LNCaP clone FGC (cell line): ENCODE data around the gene ATP5PD.
"Not testable (repeated sequence)": the region's sequence is repeated elsewhere in the genome, so short reads cannot be mapped to it uniquely, and the experiment has no call there.

Experiments used
- DNase-seq: peaks from one replicate; pipeline ENCODE4 v3.0.0-alpha.2; 2011; ENCODE audit warnings: low read depth
- H3K4me3 ChIP-seq: 2 replicates; pipeline ENCODE4 v1.5.1; 2011; ENCODE audit warnings: mild to moderate bottlenecking, low read depth, low read length, control low read depth
- TF ChIP-seq, protein P1 (sequence below): IDR thresholded peaks from 2 replicates; pipeline ENCODE4 v1.5.1; 2012; ENCODE audit warnings: mild to moderate bottlenecking; ENCODE audit not compliant: control insufficient read depth, insufficient read depth; ENCODE audit errors: extremely low read depth

The ATP5PD gene

DNA sequence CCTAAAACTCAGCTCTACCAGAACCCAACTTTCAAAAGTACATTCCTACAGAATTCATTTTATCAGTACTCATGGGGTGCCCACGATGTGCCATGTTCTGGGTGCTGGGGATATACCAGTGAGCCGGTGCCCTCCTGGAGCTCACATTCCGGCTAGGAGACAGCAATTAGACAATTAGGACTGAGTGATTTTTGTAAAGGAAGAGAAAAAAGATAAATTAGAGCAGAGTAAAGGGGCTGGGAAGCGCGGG lies 34.7 kb downstream of the ATP5PD start:
- TF ChIP-seq, protein P1, sequence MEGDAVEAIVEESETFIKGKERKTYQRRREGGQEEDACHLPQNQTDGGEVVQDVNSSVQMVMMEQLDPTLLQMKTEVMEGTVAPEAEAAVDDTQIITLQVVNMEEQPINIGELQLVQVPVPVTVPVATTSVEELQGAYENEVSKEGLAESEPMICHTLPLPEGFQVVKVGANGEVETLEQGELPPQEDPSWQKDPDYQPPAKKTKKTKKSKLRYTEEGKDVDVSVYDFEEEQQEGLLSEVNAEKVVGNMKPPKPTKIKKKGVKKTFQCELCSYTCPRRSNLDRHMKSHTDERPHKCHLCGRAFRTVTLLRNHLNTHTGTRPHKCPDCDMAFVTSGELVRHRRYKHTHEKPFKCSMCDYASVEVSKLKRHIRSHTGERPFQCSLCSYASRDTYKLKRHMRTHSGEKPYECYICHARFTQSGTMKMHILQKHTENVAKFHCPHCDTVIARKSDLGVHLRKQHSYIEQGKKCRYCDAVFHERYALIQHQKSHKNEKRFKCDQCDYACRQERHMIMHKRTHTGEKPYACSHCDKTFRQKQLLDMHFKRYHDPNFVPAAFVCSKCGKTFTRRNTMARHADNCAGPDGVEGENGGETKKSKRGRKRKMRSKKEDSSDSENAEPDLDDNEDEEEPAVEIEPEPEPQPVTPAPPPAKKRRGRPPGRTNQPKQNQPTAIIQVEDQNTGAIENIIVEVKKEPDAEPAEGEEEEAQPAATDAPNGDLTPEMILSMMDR = no peak
- peak overlapping the region; percentile 85 for H3K4me3 ChIP-seq
- DNase-seq = no peak

DNA sequence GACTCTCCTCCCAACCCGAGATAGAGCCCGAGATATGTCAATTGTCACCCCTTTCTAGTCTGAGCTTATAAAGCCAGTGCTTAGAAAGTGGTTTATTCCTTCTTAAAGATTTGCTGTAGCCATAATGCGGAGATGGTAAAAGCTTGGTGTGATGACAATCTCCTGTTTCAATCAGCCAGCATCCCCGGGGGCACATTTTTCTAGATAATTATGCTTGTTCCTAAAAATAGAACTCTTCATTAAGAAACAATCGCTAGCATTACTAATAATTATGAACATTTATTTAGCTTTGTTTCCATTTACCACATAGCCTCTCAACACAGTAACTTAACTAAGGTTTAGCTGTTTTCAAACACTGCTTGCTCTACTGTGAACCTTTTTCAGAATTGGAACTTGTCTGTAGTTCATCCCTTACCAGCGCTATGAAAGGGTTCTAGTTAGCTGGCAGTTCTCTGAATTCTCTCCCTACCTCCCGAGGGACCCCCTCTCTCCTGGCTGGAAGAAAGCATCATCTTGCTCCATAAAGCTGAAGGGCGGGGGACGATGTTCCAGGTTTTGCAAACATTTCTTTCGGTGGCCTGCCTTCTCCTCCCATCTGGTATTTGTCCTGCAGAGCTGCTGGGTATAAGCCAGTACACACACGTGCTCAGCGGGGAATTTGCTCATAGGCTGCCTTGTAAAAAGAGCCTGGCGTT lies 35.2 kb downstream of the ATP5PD start:
- DNase-seq = peak; percentile 80
- H3K4me3 ChIP-seq = peak overlapping the region; percentile 85
- TF ChIP-seq, protein P1 = no peak

DNA sequence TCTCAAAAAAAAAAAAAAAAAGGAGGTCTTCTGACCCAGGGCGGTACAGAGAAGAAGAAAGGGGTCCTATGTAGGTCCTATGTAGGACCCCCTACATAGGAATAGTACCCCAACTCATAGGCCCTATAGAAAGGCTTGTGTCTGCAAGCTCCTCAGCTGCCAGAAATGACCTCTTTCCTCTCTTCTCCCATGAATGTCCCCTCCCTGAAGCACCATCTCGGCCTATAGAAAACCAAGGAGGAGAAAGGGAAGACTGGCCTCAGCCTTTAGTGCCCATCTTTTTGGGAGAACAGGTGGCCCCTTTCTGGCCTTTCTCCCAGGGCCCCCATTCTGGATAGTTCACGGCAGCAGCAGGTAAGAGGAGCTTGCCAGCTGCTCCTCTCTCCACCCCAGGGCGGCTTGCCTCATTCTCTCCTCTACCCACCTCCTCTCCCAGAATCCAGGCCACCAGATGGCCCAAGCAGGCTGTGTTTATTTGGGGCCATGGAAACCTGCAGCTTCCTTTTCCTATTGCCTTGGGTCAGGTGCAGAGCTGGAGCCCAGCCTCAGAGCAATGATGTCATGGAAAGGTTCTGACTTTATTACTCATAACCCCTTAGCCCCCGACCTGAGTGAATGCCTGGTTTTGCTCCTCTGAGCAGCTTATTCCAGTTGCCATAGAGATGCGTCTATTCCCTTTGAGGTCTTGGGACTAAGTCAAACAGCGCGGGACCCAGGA lies 35.9 kb downstream of the ATP5PD start:
- DNase-seq = peak; percentile 51
- no peak overlapping the region for H3K4me3 ChIP-seq
- TF ChIP-seq, protein P1 = peak; percentile 16; the same call in 1 of the 2 replicates

DNA sequence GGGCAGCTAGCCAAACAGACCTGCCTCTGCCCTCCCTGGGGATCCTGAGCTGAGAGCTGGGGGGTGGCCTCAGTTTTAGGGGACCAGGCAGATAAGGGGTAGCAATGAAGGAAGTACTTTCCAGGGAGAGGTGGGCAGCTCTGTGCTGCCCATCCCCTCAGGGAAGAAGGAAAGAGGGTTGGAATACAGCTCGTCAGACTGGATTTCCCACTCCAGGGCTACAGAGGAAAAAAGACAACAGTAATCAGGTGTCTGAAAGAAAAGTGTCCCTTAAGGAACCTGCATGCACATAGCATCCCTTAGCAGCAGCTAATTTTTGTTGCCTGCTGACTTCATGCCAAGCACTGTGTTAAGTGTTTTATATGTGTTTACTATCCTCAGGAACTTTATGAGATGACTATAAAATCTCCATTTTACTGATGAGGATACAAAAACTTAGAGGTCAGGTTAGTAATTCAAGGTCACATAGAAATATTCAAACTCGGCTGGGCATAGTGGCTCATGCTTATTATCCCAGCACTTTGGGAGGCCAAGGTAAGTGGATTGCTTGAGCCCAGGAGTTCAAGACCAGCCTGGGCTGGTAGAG lies 37.5 kb downstream of the ATP5PD start:
- DNase-seq = peak; percentile 95
- TF ChIP-seq, protein P1 = no peak
- H3K4me3 ChIP-seq = no peak overlapping the region

DNA sequence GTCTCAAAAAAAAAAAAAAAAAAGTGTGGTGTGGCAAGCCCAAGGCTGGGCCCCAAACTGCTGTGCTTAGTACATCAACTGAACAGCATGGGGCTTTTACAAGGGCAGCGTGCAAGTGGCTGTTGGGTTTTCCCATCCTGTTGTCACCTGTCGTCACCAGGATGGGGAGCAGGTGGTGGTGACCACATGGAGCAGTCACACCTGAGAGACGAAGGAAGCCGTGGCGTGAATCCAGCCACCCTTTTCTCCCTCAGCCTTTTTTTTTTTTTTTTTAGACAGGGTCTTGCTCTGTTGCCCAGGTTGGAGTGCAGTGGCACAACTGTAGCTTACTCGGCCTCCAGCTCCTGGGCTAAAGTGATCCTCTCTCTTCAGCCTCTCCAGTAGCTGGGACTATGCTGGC lies 38.4 kb downstream of the ATP5PD start:
- no peak for DNase-seq
- H3K4me3 ChIP-seq = no peak overlapping the region
- TF ChIP-seq, protein P1 = no peak

DNA sequence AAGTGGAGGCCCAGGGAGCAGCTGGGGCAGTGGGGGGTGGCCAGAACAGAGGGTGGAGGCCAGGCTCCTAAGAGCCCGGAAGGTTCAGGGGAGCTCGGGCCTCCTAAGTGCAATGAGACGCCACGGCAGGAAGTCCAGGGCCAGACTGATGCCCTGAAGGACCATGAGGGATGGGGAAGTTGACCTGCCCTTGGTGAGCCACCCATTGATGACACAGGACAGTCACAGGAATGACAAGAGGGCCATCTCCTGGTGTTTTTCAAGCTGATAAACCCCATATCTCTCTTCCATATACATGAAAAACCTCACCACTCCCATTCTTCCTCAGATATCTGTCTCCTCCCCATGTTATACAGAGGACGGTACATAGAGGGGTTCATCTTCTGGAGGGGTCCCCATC lies 40.1 kb downstream of the ATP5PD start:
- no peak overlapping the region for H3K4me3 ChIP-seq
- no peak for DNase-seq
- TF ChIP-seq, protein P1 = no peak

DNA sequence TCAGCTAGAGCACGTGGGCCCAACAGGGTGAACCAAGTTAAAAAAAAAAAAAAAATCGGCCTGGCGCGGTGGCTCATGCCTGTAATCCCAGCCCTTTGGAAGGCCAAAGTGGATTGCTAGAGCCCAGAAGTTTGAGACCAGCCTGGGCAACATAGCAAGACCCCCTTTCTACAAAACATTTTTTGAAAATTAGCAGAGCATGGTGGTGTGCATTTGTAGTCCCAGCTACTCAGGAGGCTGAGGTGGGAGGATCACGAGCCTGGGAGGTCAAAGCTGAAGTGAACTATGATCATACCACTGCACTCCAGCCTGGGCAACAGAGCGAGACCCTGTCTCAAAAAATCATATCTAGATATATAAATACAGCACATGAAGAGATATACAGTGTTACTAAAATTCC lies 40.7 kb downstream of the ATP5PD start:
- DNase-seq, H3K4me3 ChIP-seq: not testable (repeated sequence)
